ENCODE results near the gene TIAL1.

The TIAL1 gene

DNA sequence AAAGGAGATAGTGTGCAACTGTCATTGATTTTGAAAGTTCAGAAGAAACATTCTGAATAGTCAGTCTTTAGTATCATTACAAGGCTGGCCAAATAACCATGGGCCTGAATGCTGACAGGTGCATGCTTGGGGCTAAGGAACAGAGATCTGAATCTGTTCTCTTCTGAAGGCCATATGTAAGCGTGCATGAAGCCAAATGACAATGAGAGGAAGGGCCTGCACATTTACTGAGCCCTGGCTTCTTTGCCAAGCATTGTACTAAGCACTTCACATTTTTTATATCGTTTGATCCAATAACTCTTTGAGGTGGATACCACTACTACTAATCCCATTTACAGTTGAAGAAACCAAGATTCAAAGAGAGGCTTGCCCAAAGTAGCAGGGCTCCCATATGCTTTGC lies 22.5 kb upstream of the TIAL1 start:
- intact Hi-C loops (cut with DNase I): no loop called here
- DNase-seq: no peak

DNA sequence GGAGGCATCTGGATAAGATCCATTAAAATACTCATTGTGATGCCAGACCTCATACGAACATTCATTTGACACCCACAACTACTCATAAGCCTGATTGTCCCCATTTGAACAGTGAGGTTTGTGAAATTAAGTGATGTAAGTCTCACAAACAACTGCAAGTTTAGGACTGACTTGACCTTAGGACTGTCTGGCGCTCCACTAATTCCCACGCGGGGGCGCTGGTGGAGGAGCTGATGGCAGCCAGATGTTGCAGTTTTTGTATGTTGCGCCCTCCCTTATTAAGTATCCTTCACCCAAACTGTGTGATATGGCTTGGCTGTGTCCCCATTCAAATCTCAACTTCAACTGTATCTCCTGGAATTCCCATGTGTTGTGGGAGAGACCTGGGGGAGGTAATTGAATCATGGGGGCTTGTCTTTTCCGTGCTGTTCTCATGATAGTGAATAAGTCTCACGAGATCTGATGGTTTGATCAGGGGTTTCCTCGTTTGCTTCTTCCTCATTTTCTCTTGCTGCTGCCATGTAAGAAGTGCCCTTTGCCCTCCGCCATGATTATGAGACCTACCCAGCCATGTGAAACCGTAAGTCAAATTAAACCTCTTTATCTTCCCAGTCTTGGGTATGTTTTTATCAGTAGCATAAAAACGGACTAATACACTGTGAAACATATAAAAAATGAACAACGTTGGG lies 20.3 kb upstream of the TIAL1 start:
- intact Hi-C loops (cut with DNase I): no loop called here
- DNase-seq: no peak

DNA sequence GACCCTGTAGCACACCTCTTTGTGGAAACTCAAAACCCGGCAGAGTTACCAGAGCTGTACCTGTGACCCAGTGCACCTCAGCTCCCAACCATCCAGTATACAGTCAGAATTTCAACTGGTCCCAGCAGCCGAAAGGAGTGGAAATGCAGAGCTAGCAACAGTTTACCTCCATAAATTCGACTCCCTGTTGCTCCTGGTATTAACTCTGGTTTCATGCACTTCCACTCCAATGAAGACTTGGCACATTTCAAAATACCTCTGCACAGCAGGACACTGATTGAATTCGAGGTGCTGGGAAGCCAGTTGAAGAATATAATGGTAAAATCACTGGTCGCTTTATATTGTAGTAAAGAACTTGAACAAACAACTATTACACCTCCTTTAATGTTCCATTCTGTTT lies 17.9 kb upstream of the TIAL1 start:
- peak in 2 of 42 donors; percentile 3 to 10 for DNase-seq
- intact Hi-C loops (cut with DNase I): no loop called here

DNA sequence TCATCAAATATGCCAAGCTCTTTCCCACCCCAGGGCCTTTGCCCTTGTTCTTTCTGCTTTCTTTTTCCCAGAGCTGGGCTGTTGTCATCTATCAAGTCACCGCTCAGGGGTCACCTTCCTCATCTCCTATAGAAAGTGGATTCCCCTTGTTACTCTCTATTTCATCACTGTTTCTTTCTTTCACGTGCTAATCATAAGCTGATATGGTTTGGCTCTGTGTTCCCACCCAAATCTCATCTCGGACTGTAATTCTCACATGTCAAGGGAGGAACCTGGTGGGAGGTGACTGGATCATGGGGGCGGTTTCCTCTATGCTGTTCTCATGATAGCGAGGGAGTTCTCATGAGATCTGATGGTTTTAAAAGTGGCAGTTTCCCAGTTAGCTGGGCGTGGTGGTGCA lies 17.0 kb upstream of the TIAL1 start:
- intact Hi-C loops (cut with DNase I): no loop called here

DNA sequence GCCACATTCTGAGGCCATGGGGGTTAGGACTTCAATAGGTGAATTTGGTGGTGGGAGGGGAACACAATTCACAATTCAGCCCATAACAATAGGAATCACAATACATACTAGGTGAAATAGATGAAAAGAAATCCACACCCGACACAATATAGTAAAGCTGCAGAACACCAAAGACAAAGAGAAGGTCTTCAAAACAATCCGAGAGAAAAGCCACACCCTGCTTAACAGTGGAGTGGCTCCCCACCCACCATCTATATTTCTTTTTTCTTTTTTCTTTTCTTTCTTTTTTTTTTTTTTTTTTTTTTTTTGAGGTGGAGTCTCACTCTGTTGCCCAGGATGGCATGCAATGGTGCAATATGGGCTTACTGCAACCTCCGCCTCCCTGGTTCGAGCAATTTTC lies 14.7 kb upstream of the TIAL1 start:
- intact Hi-C loops (cut with DNase I): no loop called here
- no peak for DNase-seq

More for the DNA sequence above, 17.0 kb upstream of the TIAL1 start:
- DNase-seq: peak in 1 of 42 donors; percentile 7

DNA sequence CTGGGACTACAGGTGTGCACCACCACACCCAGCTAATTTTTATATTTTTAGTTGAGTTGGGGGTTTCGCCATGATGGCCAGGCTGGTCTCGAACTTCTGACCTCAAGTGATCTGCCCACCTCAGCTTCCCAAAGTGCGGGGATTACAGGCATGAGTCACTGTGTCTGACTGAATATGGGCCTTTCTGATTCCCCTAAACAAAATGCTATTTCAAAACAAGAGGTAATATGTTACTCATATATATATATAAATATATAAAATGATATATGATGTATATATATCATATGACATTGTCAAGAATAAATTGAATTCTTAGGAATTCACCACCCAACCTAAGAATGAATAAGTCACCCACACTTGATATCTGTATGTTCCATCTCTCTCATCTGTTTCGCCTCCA lies 12.8 kb upstream of the TIAL1 start:
- DNase-seq: peak in 1 of 42 donors; percentile 14
- intact Hi-C loops (cut with DNase I): loop anchor here (5.0 kb wide), 1 partner anchor 248 kb away; no protein-coding TSS in a partner anchor

DNA sequence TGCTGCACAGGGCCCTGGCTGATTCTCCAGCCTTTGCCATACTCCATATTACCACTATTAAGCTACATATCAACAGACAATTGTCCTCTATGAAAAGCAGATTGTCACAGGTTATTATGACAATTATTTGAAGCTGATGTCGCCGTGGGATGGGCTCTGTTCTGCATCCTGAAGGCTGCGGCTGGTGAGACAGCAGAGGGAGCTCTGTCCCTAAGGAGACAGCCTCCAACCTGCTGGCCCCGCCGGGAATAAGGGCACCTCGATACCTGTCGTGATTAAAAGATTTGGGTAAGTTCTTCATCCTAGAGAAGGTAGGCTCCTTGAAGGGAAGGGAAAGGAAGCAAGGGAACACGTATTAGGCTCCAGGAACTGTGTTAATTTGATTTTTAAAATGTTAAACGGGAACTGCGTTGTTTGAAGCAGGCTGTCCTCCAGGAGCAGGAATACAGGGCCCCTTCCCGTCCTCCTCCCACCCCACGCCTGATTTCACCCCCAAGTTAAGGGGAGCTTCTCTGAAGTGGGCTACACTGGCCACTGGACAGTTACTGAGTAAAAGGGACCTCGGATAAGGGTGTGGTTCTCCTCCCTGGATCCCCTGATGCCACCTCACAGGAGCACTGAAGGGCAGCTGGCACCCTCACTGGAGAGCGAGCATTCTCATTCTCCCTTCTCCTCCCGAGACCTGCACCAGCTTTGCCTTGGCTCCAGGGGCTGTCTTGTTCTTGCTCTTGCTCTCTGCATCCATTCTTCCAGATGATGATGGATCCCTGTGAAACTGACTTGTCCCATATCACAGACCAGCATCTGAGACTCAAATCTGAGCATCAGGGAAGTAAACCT lies 11.8 kb upstream of the TIAL1 start:
- DNase-seq: peak; percentile 50 to 88 (median 73)
- intact Hi-C loops (cut with DNase I): loop anchor here (5.0 kb wide), 1 partner anchor 249 kb away; no protein-coding TSS in a partner anchor

DNA sequence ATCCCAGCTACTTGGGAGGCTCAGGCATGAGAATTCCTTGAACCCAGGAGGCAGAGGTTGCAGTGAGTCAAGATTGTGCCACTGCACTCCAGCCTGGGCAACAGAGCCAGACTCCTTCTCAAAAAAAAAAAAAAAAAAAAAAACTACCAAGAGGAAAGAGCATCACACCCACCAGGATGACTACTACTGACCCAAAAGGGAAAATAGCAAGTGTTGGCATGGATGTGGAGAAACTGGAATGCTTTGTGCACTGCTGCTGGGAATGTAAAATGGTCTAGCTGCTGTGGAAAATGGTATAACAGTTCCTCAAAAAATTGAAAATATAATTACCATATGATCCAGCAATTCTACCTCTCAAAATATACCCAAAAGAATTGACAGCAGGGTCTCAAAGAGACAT lies 7.7 kb upstream of the TIAL1 start:
- DNase-seq: no peak
- intact Hi-C loops (cut with DNase I): no loop called here

DNA sequence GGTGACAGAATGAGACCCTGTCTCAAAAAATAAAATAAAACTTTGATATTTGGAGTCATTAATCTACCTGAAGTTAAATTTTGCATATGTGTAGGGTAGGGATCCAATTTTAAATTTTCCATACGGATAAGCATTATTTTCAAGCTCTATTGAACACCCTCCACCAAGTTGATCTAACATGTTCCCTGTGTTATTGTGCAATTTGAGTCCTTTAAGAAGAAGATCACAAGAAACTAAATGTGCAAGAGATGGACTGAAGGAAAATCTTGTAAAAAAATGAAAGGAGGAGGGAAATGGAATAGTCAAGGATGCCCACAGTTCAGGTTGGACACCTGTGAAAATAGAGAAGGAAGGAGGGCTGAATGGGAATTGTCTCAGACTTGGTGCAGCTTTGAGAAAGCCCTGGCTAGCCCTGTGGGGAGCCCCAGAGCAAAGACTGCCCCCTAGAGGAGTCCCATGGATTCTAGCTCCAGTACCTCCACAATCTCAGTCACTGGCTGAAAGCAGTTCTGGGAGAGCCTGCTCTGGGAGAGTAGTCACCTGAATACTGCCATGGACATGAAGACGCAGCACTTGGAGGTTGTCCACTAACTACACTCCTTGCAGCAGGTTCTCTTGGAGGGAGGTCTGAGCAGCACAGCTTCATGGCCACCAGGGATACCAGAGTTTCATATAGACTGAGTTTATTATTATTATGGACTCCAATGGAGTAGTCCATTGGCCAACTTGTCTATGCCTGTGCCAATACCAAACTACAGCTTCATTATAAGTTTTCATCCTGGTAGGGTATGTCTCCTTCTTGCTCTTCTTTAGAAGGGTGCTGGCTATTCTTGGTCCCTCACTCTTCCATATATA lies 5.7 kb upstream of the TIAL1 start:
- peak in 3 of 42 donors; percentile 10 to 39 (median 15) for DNase-seq

DNA sequence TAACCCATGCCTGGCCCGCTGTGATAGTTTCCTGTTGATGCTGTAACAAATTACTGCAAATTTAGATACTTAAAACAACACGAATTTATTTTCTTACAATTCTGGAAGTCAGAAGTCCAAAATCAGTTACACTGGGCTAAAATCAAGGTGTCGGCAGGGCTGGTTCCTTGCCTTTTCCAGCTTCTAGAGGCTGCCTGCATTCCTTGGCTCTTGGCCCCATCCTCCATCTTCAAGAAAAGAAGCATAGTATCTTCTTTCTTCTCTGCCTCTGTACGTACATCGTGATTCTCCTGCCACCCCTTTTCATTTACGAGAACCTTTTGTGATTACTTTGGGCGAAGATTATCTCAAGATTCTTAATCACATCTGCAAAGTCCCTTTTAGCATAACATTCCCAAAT lies 1.6 kb upstream of the TIAL1 start:
- no peak for DNase-seq
- intact Hi-C loops (cut with DNase I): loop anchor here (5.0 to 10.0 kb wide), 2 partner anchors 54 to 126 kb away; partner anchors contain the start of genes BAG3 and INPP5F

More for the DNA sequence above, 5.7 kb upstream of the TIAL1 start:
- intact Hi-C loops (cut with DNase I): no loop called here

DNA sequence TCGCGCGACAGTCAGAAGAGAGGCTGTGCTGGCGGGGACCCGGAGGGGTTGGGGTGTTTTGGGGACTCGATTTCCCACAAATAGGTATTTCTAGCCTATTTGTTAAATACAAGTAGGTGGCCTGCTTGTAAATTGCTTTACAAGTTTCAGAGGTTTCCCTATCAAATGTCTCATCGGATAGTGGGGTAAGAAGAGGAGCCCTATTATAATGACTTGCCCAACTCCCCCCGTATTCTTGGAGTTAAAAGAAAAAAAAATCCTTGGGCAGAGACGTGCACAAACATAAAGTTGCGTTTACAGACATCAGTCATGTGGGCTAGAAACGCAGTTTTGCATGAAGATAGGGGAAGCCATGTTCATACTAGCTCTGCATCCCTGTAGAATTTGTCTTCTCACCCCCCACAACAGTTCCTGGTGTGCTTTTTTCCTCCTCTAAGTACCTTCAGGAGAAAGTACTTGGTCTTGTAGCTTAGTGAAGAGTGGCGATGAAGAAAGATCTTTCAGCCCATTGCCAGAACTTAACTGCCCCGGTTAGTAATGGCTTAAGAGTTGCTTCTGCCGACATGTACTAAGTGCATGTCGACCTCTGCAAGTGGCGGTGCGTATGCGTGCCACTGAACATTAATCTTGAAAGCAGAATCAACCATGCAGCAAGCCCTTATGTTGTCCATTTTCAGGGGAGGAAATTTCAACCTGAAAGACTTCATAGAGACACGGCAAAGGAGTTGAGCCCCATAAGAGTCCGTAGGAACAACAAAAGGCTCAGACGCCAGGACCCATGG lies 832 bp upstream of the TIAL1 start:
- no peak for DNase-seq
- intact Hi-C loops (cut with DNase I): loop anchor here (5.0 to 10.0 kb wide), 2 partner anchors 55 to 127 kb away; partner anchors contain the start of genes BAG3 and INPP5F

DNA sequence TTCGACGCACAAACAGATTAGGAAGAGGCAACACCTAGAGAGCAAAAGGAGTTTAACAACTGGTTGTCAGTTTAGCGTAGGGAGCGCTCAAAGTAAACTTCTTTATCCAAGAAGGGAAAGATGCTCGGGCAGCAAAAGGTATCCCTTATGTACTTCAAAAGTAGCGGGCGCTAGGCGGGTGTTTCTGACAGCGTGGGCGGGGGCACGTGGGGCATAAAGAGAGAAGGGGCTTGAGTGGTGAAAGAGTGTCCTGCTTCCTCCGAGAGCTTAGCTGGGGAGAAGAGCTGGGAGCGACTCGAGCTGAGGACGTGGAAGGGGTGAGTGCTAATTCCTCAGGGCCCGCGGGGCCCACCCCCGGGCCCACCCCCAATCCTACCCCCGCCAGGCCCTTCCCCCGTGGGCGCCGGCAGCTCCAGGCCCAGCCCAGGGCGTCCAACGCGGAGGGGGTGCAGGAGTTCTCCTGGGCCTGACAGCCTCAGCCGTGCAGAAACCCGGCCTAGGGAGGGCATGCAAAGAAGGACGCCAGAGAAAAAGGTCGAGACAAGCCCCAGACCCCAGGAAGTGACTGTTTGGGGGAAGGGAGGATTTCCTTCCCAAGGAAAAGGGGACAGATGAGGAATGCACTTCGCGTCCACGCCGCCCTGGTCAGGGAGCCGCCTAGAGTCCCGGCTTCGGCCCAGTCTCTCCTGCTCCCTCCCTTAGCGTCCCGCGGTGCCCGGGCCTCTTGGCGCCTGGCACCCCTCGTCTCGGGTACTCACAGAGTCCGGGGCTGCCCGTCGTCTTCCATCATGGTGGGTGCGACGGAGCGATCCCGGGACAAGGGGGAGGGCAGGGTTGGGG lies 868 bp downstream of the TIAL1 start:
- DNase-seq: peak in 38 of 42 donors; percentile 18 to 66 (median 40)
- intact Hi-C loops (cut with DNase I): loop anchor here (5.0 to 10.0 kb wide), 2 partner anchors 56 to 129 kb away; partner anchors contain the start of genes BAG3 and INPP5F

DNA sequence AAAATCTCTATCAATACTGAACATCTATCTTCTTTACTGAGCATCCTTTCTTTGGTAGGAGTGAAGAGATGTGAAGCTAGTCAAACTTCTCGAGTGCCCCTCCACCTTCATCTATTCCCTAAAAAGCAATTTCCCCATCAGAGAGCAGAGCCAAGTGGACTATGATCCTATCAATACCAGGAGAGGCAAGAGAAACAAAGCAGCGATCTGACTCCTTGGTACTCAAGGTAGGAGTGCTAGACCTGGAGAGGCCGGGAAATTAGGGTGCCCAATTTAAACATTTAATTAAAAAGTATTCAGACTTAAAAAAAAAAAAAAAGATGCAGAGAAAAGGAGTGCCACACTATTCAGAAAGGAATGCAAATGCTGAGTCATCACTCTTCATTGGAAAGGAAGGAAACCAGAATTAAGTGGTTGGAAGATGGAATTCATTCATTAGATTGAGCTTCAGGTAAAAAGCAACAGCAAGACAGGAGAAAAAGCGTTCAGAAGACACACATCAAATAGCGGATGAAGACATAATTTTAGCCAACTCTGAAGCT lies 1.6 kb downstream of the TIAL1 start:
- intact Hi-C loops (cut with DNase I): loop anchor here (5.0 to 10.0 kb wide), 2 partner anchors 57 to 130 kb away; partner anchors contain the start of genes BAG3 and INPP5F
- DNase-seq: no peak

DNA sequence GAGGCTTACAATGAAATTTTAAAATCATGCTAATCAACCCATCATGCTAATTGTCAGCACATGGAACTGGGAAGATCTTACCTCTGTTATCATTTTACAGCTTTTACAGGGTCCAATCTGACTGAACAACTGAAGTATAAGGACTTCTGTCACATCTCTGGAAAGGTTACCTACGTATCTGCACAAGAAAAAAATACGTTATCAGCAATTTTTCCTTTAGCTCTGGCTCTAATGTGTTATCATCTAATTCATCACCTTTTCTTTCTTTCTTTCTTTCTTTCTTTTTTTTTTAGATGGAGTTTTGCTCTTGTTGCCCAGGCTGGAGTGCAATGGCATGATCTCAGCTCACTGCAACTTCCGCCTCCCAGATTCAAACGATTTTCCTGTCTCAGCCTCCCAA lies 8.7 kb downstream of the TIAL1 start:
- intact Hi-C loops (cut with DNase I): no loop called here
- no peak for DNase-seq

DNA sequence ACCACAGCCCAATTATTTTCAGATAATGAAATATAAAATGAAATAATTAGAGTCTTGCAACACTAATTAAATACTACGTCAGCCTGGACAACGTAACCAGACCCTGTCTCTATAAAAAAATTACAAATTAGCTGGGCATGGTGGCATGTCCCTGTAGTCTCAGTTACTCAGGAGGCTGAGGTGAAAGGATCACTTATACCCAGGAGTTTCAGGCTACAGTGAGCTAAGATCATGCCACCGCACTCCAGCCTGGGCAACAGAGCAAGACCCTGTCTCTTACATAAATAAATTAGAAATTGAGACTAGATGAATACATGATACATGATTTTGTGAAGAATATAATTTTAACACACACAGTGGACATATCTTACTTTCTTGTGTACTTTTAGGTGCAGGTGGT lies 18.4 kb downstream of the TIAL1 start:
- DNase-seq: no peak
- intact Hi-C loops (cut with DNase I): no loop called here

DNA sequence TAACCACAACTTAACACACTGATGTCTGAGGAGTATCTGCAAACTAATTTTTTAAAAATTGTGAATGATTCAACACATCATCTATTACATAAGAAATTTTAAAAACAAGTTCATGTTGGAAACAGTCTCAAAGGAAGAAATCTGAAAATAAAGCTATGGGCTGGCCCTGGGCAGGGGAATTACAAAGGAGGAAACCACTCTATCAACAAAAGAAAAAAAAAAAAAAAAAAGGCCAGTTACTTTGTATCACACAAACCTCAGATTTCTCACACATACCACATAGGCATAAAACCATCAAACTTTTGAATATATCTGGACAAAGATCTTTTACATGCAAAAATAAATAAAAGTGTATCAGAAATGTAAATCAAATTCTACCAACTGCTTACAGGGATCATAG lies 20.8 kb downstream of the TIAL1 start:
- no peak for DNase-seq
- intact Hi-C loops (cut with DNase I): no loop called here

DNA sequence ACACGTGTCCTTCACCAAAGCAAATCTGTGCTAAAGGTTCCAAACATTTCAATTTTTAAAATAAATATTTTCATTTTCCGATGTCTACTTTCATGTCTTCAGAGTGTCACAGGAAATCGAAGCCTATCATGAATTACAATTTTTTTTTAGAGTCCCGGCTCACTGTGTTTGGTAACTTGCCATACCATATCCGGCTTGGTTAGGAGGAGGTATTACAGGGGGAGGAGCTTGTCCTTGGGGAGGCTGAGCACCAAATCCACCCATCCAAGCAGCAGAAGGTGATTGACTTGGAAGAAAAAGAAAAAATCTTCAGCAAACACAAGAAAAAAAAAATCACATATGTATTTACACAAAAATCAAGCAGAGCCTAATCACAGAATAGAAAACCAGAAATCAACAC lies 21.3 kb downstream of the TIAL1 start:
- intact Hi-C loops (cut with DNase I): no loop called here
- DNase-seq: no peak
